Middle frontal gyrus (tissue), 1 donor: ENCODE data around the gene MAEA.

ENCODE experiments used
- DNase-seq: peaks from one replicate; pipeline ENCODE4 v3.0.0-alpha.2; 2015; ENCODE audit warnings: low spot score; ENCODE audit errors: extremely low spot score

The MAEA gene

GRCh38 chr4:1377606-1378261 lies 88.0 kb downstream of the MAEA start:
- no peak for DNase-seq

DNA sequence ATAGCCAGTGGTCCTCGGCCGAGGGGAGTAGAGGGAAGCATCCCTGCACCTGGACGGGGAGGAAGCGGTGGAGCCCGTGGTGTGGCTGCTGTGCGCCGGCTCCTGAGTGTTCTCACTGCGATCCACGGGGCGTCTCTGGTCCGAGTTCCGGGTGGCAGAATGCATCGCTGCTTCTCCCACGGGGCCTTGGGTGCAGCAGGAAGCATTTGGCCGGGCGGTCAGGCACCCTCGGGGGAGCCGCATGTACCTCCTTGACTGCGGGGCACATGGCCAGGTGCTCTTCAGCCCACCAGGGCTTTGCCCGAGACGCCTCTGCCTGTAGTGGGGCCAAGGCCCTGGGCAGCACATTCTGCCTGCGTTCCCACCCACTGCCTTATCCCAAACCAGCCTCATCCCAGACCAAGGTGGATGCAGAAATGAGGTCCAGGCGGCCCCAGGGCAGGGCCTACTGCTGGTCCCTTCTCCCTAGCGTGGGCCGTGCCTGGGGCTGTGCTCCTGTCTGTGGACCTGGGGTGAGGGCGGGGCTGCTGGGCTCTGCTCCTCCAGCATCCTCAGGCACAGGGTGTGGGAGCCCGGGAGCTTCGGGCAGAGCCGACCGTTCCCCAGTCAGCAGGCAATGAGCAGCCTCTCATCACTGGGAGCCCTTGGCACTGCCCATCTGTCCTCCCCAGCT lies 89.0 kb downstream of the MAEA start:
- DNase-seq, result no peak

DNA sequence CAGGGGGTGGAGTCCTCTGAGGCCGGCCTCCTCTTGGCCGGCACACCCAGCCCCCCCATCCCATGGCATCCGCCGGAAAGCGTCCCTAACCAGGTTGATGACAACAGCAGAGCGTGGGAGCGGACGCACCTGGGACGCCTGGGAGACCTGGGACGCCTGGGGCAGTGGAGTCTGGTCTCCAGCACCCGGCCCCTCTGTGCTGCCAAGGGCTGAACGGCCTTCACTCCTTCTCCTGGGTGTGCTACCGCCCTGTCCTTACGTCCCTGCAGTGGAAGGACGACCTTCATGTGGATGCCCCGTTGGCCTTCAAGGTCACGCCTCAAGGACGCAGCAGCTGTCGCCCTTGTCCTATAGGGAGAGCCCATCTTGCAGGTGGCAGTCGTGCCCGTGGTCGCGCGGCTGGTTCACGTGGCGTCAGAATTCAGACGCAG lies 89.7 kb downstream of the MAEA start:
- no peak for DNase-seq

- no peak for DNase-seq
Observed at GRCh38 chr4:1379801-1380331, 90.2 kb downstream of the MAEA start.

DNA sequence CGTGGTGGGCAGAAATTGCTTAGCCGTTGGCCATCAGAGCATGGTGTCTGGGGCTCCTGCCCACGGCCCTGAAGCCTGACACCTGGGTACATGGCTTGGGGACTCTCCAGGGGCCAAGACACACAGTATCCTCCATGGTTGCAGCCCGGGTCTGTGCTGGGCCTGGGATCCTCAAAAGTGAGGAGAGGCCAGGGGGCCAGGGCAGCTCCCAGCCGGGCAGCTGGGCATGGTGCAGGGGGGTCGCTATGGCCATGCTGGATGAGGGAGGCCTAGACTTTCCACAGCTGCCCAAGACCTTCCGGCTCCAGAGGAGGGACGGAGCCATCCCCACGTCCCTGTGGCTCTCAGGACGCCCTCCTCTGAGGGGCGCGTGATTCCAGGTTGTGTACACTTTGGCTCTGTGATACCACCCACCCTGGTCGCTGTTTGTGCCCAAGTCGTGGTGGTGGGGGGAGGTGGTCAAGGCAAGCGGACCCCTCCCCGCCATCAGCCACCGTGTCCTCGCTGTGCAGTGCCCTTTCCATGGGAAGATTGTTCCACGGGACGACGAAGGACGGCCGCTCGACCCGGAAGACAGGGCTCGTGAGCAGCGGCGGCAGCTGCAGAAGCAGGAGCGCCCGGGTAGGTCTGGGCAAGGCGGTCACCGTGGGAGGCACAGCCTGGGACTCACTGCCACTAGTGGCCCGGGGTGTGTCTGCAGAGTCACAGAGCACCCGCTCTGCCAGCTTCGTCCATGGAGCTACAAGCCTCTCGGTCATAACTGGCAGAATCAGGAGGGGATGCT lies 90.9 kb downstream of the MAEA start:
- DNase-seq, result no peak

DNA sequence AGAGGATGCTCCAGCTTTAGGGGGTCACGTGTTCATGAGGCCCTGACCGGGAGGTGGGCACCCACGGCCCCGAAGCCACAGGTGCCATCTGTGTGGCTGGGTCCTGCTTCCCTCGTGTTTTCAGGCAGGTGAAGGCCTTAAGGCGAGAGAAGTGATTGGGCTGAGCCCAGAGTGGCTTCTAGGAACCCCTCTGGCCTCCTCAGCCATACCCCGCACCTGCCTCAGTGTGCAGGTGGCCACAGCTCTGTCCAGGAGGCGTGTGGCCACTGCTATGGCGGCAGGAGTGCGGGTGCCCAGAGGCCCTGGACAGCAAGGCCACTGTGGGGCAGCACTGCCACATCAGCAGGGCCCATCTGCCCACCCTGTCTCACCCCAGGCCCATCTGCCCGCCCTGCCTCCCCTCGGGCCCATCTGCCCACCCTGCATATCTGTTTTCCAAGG lies 91.5 kb downstream of the MAEA start:
- DNase-seq, result no peak

GRCh38 chr4:1381944-1382541 lies 92.4 kb downstream of the MAEA start:
- DNase-seq, result no peak

- DNase-seq, result no peak
Observed at GRCh38 chr4:1382776-1383727, 93.4 kb downstream of the MAEA start.

DNA sequence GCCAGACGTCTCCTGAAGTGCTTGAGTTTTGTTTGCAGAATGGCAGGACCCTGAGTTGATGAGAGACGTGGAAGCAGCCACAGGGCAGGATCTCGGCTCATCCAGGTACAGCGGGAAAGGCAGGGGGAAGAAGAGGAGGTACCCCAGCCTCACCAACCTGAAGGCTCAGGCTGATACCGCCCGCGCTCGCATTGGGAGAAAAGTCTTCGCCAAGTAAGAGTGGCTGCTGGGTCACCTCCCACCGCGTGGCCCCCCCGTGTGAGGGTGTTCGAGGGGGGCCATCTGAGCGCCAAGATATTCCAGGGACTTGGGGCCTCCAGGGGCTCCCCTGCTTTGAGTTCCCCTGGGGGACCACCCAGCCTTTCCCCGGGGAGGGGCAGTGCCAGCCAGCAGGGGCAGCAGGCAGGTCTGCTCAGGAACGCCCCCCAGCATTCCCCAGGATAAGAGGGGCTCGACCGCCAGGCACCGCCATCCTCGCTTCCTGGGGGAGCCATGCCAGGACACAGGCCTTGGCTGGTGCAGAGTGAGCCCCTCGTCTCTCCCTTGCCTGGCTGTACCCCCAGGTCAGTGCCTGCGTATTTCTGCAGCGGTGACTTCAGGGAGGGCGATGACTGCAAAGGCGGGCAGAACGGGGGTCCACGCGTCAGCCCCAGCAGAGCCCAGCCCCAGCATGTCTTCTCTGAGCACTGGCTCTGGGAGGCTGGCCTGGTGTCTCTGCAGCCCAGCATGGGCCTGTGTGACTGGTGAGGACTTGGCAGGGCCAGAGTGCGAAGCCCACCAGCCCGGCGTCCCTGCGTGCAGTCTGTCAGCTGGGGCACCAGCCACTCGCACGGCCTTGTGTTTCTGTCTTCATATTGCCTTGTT lies 94.3 kb downstream of the MAEA start:
- DNase-seq, result no peak

DNA sequence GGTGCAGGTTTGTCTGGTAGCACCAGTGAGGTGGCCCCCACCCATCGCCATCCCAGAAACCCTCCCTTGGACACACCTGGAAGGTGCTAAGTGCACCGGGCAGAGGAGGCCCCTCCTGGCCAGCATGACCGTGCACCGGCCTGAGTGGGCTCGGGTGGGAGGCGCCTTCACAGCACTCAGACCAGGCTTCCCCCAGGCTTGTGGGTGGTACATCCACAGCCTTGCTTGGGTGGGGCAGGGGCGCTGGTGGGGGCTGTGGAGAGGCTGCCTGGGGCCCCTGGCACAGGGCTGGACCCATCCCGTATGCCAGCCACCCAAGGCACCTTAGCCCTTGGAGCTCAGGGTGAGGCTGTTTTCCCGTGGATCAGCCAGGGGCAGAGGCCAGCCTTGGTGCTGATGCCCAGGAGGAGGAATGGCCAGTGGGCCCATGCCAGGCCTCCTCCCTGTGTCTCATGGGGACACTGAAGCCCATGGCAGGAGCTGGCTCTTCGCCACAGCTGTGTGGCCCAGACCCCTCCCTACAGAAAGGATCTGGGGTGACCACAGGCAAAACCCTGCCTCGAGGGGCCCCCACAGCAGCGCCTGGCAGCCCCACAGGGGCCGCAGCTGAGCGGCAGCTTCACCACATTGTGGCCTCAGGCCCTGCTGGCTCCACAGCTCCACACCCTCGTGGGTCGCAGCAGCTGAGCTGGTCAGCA lies 95.1 kb downstream of the MAEA start:
- DNase-seq, result no peak

GRCh38 chr4:1385373-1386340 lies 96.0 kb downstream of the MAEA start:
- no peak for DNase-seq
